Spleen (tissue), 11 donors: ENCODE data around the gene MAP3K12. TPM values are rescaled to one million over a fixed set of nuclear protein-coding genes. Genes with fewer than 3 reads are reported as not detected.

Experiments used
- DNase-seq: peaks from one replicate; pipeline ENCODE4 v3.0.0-alpha.2; 2020
- H3K27ac ChIP-seq, 8 donors: fragments of 200-600 bp; sonication (generic) in 7 of 8; 1 replicate in 4 of 8; 2 replicates in 4 of 8; pipeline versions ENCODE4 v1.5.0 to v1.8.0; 2016 to 2021; ENCODE audit warnings: inconsistent platforms in 4 of 8, mild to moderate bottlenecking in 4 of 8, moderate library complexity in 1 of 8
- H3K27me3 ChIP-seq, 7 donors: fragments of 200-600 bp; sonication (generic) in 6 of 7; replicated peaks in 1 of 7; 1 replicate in 4 of 7; 2 replicates in 3 of 7; pipeline versions ENCODE4 v1.5.0 to v1.8.0; 2016 to 2021; ENCODE audit warnings: inconsistent platforms in 3 of 7, mild to moderate bottlenecking in 1 of 7
- H3K36me3 ChIP-seq, 6 donors: fragments of 200-600 bp; sonication (generic) in 5 of 6; 1 replicate in 4 of 6; 2 replicates in 2 of 6; pipeline versions ENCODE4 v1.5.0 to v1.8.0; 2016 to 2021; ENCODE audit warnings: inconsistent platforms in 2 of 6
- H3K4me1 ChIP-seq, 6 donors: fragments of 200-600 bp; sonication (generic) in 5 of 6; 1 replicate in 3 of 6; 2 replicates in 3 of 6; pipeline versions ENCODE4 v1.5.0 to v1.8.0; 2016 to 2021; ENCODE audit warnings: inconsistent platforms in 3 of 6
- H3K4me3 ChIP-seq, 8 donors: fragments of 200-600 bp; sonication (generic) in 7 of 8; 1 replicate in 4 of 8; 2 replicates in 4 of 8; pipeline versions ENCODE4 v1.5.0 to v1.8.0; 2016 to 2021; ENCODE audit warnings: inconsistent platforms in 4 of 8, mild to moderate bottlenecking in 4 of 8, moderate library complexity in 2 of 8
- H3K9me3 ChIP-seq, 8 donors: fragments of 200-600 bp; sonication (generic) in 7 of 8; 1 replicate in 4 of 8; 2 replicates in 4 of 8; pipeline versions ENCODE4 v1.5.0 to v1.8.0; 2016 to 2021; ENCODE audit warnings: inconsistent platforms in 4 of 8
- CTCF ChIP-seq, 11 experiments: fragments of 200-600 bp in 7 of 11; fragments of 450-650 bp in 4 of 11; sonication (generic) in 4 of 11; IDR thresholded peaks in 8 of 11; conservative IDR thresholded peaks in 3 of 11; 1 replicate in 7 of 11; 2 replicates in 4 of 11; pipeline versions ENCODE4 v1.4.0 to v1.8.0; 2016 to 2021; ENCODE audit warnings: antibody characterized with exemption in 11 of 11, inconsistent platforms in 4 of 11, mild to moderate bottlenecking in 1 of 11
- POLR2A ChIP-seq, 3 donors: fragments of 450-650 bp; IDR thresholded peaks; one replicate each; pipeline ENCODE4 v1.5.1; 2017; ENCODE audit warnings: antibody characterized with exemption in 3 of 3, mild to moderate bottlenecking in 1 of 3
- POLR2AphosphoS5 ChIP-seq, 3 donors: sonication (generic); formaldehyde crosslinking; IDR thresholded peaks; one replicate each; pipeline ENCODE4 v1.5.1; 2017; ENCODE audit warnings: antibody characterized with exemption in 3 of 3
- WGBS, 5 donors: extraction: QIAGEN DNeasy Blood & Tissue Kit in 3 of 5; methylation state at CpG; one replicate each; pipeline versions ENCODE4 v1.1.5 to v1.1.7; 2013 to 2018; 5-methylcytosine and 5-hydroxymethylcytosine counted together
- intact Hi-C: fragments of 100-400 bp; cut with DNase I; formaldehyde crosslinking; loops from one replicate; pipeline ENCODE4 v1.15.0; 2023; ENCODE audit warnings: low total_unique reads
- polyA plus RNA-seq, 3 donors: library from polyadenylated mRNA; stranded (reverse); fragments of 200-250 nt; gene quantifications; one replicate each; pipeline ENCODE4 v1.2.1, GENCODE V29; 2013
- total RNA-seq, 7 donors: library from RNA; depleted of rRNA in 3 of 7; stranded (reverse); fragments of >200 nt in 3 of 7; fragmentation: NEBNext Ultra II Directional in 4 of 7; extraction: Animal tissue kit (Norgen Biotek cat#: 25700) in 4 of 7; gene quantifications; one replicate each; pipeline versions ENCODE4 v1.1.0 to v1.2.1, GENCODE V29; 2016 to 2021
- donor health status: healthy with polysubstance abuse.
- donor health status: DM: no; HTN: no; CAD: no; lungs with moderate emphysema.
- donor health status: DM: no; HTN: no; CAD: no.
- donor health status: Bipolar disorder and iron deficiency.
- donor health status: healthy.
- donor health status: DM: no; HTN: no; CAD: no.
- donor health status: DM: yes; HTN: yes; CAD: no.

MAP3K12 gene
- total and polyA plus RNA-seq, 10 donors = 8.0 to 27.4 (median 18.0) TPM

GRCh38 chr12:53505555-53506449 lies 6.5 kb upstream of the MAP3K12 start:
- TF ChIP-seq CTCF (IDR thresholded peaks at IDR 0.05 in 8 of 11, conservative IDR thresholded peaks at IDR 0.05 in 3 of 11) (no peak), POLR2AphosphoS5 (IDR thresholded peaks at IDR 0.05) (peak in 2 of 3 donors; percentile 31 to 52)
- Histone ChIP-seq H3K27me3 (no peaks in the 10 kb centered on the region), H3K9me3 (no peaks in the 10 kb centered on the region), H3K4me1 (peaks cover 13 to 39% (median 32%) of the 10 kb centered on the region in 6 donors), H3K4me3 (no peak overlapping the region), H3K27ac (peak overlapping the region in 1 of 8 donors; percentile 22), H3K36me3 (peaks cover 0 to 65% (median 34%) of the 10 kb centered on the region in 6 donors)
- intact Hi-C loops = loop anchor here (5.0 to 10.0 kb wide), 2 partner anchors 51 to 154 kb away; partner anchors contain the start of gene PCBP2
- DNase-seq = no peak
- WGBS, 5 donors = 87 to 93% (median 90%) methylated on average over 13 to 19 of the region's 19 CpGs

- Histone ChIP-seq H3K36me3 (peaks cover 0 to 58% (median 30%) of the 10 kb centered on the region in 6 donors), H3K9me3 (no peaks in the 10 kb centered on the region), H3K27me3 (no peaks in the 10 kb centered on the region), H3K4me1 (peaks cover 13 to 43% (median 35%) of the 10 kb centered on the region in 6 donors), H3K27ac (peak overlapping the region in 1 of 8 donors; percentile 22), H3K4me3 (no peak overlapping the region)
- 85 to 91% (median 90%) methylated on average over 10 of the region's 10 CpGs for WGBS, 5 donors
- intact Hi-C loops = loop anchor here (5.0 to 10.0 kb wide), 2 partner anchors 50 to 153 kb away; partner anchors contain the start of gene PCBP2
- TF ChIP-seq POLR2AphosphoS5 (IDR thresholded peaks at IDR 0.05) (peak in 2 of 3 donors; percentile 7 to 36), POLR2A (IDR thresholded peaks at IDR 0.05) (no peak), CTCF (IDR thresholded peaks at IDR 0.05 in 8 of 11, conservative IDR thresholded peaks at IDR 0.05 in 3 of 11) (no peak)
- DNase-seq = no peak
Observed at GRCh38 chr12:53505086-53505485, 5.8 kb upstream of the MAP3K12 start.

- DNase-seq = no peak
- H3K36me3 ChIP-seq = peaks cover 0 to 51% (median 30%) of the 10 kb centered on the region in 6 donors
Observed at GRCh38 chr12:53504004-53504920, 5.0 kb upstream of the MAP3K12 start.

More at GRCh38 chr12:53504004-53504920, 5.0 kb upstream of the MAP3K12 start:
- H3K27ac ChIP-seq = no peak overlapping the region
- whole genome bisulfite sequencing, 5 donors = 82 to 92% (median 89%) methylated on average over 10 to 14 of the region's 14 CpGs
- H3K9me3 ChIP-seq = no peaks in the 10 kb centered on the region
- no peak overlapping the region for H3K4me3 ChIP-seq
- H3K4me1 ChIP-seq = peaks cover 13 to 51% (median 41%) of the 10 kb centered on the region in 6 donors
- H3K27me3 ChIP-seq = no peaks in the 10 kb centered on the region
- TF ChIP-seq POLR2AphosphoS5 (IDR thresholded peaks at IDR 0.05) = no peak
- no peak for TF ChIP-seq CTCF (IDR thresholded peaks at IDR 0.05 in 8 of 11, conservative IDR thresholded peaks at IDR 0.05 in 3 of 11)
- no peak for TF ChIP-seq POLR2A (IDR thresholded peaks at IDR 0.05)
- intact Hi-C loops = loop anchor here (10.0 kb wide), 1 partner anchor 49 kb away; the partner anchor contains the start of gene PCBP2
